RPMI7951 (cell line): ENCODE data around the gene OTUD3. TPM values are rescaled to one million over a fixed set of nuclear protein-coding genes. Genes with fewer than 3 reads are reported as not detected.
A peak's percentile ranks its signal among the peaks of the same experiment; 100 is the strongest.
"Not testable (repeated sequence)": the region's sequence is repeated elsewhere in the genome, so short reads cannot be mapped to it uniquely, and the experiment has no call there.

ENCODE experiments used
- DNase-seq: peaks from one replicate; pipeline ENCODE4 v3.0.0-alpha.2; 2012; ENCODE audit warnings: low read depth
- total RNA-seq: library from RNA; depleted of rRNA; stranded (reverse); fragments of >200 nt; shearing (Covaris generic); gene quantifications from 2 replicates; pipeline ENCODE4 v1.2.3, GENCODE V29; 2014; rRNA removed

OTUD3 gene, protein sequence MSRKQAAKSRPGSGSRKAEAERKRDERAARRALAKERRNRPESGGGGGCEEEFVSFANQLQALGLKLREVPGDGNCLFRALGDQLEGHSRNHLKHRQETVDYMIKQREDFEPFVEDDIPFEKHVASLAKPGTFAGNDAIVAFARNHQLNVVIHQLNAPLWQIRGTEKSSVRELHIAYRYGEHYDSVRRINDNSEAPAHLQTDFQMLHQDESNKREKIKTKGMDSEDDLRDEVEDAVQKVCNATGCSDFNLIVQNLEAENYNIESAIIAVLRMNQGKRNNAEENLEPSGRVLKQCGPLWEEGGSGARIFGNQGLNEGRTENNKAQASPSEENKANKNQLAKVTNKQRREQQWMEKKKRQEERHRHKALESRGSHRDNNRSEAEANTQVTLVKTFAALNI
- 3.1 and 4.3 TPM in 2 replicates for total RNA-seq

DNA sequence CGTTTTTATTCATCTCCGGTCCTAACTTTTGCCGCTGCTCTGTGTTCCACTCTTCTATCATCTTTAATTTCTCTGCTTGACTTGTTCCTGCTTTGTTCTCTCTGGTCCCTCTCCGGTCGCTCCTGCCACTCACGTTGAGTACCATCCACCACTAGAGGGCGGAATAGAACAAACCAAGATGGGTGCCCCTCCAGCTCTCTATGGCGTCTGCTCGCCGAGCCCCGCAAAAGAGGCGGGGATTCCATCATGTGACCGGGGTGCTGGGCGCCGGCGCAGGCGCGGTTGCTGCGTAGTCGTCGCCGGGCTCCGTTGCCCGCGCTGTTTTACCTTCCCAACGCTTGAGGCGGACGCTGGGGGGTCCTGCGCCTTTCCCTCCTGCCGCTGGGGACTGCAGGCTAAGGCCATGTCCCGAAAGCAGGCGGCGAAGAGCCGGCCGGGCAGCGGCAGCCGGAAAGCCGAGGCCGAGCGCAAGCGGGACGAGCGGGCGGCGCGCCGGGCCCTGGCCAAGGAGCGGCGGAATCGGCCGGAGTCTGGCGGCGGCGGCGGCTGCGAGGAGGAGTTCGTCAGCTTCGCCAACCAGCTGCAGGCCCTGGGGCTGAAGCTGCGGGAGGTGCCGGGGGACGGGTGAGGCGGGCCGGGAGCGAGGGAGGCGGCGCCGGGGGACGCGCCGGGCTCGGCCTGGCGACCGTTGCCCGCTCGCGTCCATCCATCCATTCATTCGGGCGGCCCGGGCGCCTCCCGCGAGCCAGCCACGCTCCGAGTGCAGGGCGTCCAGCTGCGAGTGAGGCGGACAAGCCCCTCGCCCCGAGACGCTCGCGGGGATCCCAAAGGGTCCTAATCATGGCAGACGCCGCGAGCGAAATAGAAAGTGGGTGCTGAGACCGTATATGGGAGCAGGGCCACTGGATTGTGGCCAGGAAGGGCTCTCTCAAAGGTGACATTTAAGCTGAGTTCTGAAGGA is at the start of gene OTUD3:
TSS of gene OTUD3 (plus strand) at position 285 of the 961 bp plus-strand sequence. CDS start at position 404, 119 bp downstream.
- peak; percentile 96 for DNase-seq

DNA sequence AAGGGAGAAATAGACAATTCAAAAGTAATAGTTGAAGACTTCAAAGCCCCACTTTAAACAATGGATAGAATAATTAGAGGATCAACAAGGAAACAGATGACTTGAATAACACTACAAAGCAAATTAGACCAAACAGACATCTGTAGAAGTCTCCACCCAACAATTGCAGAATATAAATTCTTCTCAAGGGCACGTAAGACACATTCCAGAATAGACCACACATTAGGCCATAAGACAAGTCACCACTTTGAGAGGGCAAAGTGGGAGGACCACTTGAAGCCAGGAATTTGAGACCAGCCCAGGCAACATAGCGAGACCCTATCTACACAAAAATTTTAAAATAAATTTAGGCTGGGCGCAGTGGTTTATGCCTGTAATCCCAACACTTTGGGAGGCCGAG is 46.6 kb upstream of the OTUD3 start:
- no peak for DNase-seq

DNA sequence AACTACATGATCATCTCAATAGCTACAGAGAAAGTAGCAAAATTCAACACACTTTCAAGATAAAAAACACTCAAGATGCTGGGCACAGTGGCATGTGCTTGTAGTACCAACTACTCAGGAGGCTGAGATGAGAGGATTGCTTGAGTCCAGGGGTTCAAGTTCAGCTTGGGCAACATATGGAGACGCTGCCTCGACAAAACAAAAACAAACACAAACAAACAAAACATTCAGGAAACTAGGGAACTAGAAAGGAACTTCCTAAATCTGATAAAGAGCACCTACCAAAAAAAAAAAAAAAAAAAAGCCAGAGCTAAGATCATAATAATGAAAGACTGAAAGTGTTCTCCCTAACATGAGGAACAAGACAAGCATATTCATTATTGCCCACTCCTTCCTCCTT is 44.3 kb upstream of the OTUD3 start:
- no peak for DNase-seq

DNA sequence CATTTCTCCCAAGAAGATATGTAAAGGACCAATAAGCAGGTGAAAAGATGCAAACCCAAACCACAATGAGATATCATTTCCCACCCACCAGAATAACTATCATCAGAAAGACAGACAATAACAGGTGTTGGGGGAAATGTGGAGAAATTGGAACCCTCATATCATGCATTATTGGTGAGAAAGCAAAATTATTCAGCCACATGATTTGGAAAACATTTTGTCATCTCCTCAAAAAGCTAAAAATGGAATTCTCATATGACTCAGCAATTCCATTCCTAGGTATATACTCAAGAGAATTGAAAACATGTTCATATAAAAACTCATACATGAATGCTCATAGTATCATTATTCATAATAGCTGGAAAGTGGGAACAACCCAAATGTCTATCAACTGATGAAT is 42.0 kb upstream of the OTUD3 start:
- DNase-seq, result no peak

DNA sequence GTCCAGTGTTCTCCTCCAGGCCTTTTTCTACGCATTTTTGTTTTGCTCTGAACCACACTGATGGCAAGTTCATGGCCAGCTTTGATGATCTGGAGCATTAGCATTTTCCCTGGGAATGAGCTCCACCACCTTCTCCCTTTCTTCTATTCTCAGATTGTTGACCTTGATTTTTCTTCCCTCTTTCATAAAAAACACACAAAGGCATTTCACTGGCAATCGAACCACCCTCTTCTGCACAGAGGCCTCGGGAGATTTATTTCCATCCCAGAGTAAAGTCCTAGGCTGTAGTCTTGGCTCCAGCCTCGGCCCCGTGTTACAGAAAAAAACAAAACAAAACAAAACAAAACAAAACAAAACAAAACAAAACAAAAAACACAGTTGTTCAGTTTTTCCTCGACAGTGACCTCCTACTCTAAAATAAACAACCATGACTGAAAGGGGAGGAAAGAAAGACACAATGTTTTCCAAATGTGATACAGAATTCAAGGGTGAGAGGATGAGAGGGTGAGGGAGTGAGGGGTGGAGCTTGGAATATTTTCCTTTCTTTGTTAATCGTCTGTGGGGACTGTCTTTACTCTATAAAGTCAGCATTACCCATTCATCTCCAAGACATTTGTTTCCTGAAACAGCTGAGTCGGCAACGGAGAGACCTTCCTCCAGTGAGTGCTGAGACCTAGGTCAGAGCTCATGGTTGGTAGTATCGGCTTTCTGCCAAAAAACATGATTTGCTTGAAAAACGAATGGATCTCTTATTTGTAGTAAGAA is 37.3 kb upstream of the OTUD3 start:
- no peak for DNase-seq

DNA sequence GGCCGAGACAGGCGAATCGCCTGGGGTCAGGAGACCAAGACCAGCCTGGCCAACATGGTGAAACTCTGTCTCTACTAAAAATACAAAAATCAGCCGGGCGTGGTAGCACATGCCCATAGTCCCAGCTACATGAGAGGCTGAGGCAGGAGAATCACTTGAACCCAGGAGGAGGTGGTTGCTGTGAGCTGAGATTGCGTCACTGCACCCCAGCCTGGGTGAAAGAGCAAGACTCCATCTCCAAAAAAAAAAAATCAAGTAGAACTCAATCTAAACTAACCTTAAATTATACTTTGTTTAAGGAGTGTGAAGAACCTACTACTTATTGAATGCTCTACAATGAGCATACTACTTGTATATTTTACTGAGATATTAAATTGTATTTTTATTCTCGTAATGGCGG is 36.6 kb upstream of the OTUD3 start:
- no peak for DNase-seq

DNA sequence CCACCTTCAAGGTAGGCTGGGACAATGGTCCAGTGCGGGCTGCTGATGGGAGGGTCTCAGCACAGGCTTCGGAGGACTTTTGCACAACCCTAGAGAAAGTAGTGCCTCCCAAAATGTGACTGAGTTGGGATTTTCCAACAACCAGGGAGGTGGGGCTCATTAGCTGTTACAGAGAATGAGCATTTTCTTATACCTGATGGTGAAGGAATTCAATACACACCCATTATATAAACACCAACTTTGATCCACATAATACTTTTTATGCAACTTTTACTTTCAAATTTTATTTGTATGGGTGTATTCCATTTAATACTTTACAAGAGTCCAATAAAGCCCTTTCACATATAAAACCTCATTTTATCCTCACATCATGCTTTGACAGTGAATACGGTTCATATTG is 35.9 kb upstream of the OTUD3 start:
- no peak for DNase-seq

DNA sequence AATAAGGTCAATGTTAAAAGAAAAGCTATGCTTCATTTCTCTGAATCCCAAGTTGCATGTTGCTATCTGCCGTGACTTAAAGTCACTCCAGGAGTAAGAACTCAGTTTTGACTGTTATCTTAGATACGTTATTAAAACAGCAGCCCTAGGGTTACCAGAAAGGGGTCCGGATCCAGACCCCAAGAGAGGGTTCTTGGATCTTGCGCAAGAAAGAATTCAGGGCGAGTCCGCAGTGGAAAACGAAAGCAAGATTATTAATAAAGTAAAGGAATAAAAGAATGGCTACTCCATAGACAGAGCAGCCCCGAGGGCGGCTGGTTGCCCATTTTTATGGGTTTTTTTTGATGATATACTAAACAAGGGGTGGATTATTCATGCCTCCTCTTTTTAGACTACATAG is 34.9 kb upstream of the OTUD3 start:
- DNase-seq, result not testable (repeated sequence)

DNA sequence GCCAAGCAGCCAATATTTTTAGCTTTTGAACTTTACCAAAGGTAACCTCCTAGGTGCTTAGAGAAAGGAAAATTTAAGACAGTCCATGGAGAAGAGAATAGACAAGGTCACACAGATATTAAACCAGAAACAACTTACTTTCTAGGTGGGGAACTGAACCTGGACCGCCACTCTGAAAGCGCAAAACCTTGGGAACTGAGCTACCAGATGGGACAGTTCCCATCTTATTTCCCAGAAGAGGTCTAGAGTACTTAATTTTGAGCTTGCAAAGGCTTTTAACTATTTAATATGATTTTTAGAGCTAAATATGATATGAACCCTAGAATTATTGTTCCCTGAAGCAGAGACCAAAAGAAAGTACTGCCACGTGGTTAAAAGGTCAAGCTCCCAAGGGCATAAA is 32.9 kb upstream of the OTUD3 start:
- DNase-seq, result not testable (repeated sequence)

DNA sequence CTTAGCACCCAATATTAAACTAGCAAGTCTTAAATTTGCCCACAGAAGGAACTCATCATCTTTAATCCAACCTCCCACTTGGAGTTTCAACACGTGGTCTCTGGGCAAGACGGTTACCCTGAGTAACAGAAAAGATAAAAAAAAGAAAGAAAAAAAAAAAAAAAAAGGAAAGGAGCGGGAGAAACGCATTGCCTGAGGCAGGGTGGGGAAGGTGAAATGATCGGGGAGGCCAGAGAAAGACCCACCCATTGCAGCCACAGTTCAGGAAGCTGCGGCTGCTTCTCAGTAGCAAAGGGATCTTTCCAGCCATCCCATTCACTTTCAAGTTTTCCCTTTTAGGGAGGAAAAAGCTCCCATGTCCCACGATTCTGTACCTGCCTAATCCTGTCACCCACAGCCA is 32.0 kb upstream of the OTUD3 start:
- DNase-seq, result no peak

DNA sequence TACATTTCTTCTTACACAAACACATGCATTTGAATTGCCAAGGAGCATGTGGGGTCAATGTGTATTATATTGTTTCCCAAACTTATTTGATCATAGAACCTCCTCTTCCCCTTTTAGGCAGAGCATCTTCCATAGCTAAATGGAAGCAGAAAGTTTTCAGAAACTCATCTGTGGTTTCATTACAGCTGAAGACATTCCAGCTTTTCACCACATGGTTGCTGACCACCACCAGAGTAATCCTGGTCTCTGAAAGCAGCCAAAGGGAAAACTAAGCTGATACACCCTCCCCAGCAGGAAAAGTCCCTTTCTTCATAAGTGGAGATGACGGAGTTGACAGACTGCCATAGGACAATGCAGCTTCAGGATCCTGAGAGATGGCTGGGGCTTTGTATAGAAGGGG is 30.2 kb upstream of the OTUD3 start:
- no peak for DNase-seq

DNA sequence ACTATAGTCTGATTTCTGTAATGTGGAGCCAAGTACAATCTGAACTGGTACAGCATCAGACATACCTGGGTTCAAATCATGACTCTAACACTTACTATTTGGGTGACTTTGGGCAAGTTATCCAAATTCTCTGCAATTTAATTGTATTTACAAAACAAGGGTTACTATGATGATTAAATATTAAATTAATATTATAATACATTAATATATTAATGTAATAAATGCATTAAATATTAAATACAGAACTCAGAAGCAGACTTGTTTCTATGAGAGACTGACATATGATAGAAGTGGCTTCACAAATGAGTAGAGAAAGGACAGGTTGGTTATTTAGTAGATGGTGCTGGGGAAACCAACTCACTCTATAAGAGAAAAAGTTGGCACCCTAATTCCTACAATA is 27.3 kb upstream of the OTUD3 start:
- DNase-seq, result no peak

DNA sequence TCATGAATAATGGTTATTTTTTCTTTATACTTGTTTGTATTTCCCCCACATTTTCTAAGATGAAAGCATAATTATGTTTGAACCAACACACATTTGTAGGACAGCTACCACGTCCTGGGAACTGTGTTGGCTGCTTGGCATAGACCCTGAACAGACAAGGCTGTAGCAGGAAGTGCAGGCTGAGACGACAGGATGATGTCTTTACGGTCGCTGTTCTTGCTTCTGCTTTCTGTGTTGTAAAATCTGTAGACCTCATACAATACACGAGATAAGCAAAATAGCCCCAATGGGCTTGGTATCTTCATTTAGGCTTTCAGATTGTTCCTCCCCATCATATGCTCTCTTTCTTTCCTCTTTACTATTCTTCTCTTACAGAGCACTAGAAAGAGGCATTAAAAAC is 23.3 kb upstream of the OTUD3 start:
- no peak for DNase-seq

DNA sequence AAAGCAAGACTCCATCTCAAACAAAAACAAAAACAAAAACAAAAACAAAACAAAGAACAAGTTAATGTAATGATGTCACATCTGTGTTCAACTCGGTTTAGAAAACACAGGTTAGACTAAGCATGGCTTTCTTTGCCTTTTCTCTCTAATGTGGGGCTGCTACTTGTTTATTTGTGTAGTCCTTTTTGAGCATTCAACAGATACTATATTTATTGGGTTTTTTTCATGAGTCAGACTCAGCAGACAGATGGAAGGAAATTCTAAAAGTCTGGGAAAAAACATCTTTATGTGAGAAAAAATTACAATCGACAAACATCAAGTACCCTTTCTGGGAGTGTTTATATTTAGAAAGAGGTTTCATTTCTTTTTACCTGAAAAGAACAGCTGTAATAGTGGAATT is 22.3 kb upstream of the OTUD3 start:
- no peak for DNase-seq

DNA sequence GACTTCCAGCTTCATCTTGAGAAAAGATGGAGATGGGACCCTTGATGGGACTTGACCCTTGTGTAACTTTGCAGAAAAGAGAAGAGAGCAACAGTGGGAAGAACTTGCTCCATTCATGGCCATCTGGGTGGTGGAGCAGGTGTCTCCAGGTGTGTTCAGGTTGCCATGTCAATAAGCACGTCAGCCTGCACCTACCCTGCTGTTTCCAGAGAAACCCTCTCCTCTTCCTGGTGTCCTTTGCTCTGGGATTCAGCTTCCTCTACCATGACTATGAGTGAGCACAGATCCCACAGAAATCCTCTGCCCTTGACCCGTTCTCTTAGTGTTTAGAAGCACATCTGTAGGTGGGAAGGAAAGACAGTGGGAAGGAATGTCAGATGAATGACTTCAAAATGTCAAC is 21.8 kb upstream of the OTUD3 start:
- DNase-seq, result no peak

DNA sequence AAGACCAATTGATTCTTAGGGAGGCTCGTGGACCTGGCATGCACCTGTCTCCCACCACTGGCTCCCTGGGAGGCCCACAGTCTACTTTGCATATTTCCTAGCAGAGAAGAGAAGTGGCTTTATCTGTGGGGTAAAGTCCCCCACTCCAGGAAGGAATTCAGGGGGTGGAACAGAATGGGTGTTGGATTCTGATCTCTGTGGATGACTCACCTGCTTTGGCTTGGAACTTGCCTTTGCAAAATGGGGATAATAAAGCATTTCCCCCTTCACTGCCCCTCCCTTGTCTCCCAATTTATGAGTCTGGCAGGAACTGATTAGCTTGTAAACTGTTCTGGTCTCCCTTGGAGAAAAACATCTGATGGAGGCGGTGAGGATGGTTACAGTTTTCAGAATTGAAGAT is 21.2 kb upstream of the OTUD3 start:
- no peak for DNase-seq

DNA sequence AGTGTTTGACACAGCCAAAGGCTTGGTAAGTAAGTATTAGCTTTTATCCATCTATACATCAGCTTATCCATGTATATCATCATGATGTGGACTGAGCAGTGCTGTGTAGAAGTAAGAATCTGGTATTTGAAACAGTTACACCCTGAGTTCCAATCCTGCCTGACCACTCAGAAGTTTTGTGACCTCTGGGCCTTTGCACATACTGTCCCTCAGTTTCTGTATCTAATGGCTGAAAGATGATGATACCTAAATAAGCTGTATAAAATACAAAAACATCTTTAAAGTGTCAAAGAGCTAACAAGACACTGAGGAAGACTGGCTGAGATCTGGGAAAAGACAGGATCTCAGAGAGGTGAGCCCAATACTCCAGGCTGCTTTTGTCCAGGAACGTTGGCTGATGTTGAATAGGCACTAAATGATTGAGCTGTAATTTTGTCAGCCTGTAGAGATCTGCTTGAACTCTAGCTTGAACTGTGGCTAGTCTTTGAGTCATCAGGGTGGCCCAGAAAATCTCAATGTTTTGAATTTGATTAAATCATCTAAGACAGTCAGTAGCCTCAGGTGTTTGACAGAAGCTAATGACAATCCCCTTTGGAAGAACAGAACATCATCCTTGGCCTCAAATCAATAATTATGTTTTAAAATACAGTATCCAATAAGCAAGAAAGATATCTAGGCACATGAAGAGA is 20.2 kb upstream of the OTUD3 start:
- DNase-seq, result no peak

DNA sequence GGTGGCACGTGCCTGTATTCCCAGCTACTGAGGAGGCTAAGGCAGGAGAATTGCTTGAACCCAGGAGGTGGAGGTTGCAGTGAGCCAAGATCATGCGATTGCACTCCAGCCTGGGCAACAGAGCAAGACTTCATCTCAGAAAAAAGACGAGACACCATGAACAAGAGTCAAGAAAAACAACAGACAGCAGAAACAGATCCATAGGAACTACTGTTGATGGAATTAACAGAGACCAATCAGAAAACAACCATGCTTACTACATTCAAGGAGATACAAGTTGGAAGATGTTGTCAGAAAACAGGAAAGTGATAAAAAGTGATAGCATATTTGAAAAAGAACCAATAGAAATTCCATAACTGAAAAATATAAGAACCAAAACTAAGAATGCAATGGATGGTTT is 19.3 kb upstream of the OTUD3 start:
- no peak for DNase-seq

DNA sequence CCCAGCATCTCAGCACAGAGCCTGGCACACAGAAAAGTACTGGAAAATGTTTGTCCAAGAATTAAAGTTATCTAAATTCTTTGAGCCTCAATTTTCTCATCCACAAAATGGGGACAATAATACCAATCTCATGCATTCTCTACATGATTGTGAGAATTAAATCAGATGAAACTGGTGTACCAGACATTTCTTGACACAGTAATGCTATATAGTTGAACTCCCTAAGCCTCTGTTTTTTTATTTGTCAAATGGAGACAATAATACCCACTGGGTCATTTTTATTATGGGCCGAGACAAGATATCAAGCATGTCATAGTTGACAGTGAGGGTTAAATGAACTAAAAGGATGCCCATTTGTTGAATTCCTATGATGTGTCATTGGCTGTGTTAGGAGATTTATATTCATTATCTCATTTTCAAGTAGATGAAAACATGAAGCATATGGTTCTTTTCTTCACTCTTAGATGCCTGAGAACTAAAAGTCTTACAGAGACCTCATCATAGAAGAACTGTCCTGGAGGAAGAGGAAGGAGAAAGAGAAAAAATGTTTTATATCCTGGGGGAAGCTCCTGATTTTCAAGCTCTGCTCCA is 17.5 kb upstream of the OTUD3 start:
- DNase-seq, result no peak

DNA sequence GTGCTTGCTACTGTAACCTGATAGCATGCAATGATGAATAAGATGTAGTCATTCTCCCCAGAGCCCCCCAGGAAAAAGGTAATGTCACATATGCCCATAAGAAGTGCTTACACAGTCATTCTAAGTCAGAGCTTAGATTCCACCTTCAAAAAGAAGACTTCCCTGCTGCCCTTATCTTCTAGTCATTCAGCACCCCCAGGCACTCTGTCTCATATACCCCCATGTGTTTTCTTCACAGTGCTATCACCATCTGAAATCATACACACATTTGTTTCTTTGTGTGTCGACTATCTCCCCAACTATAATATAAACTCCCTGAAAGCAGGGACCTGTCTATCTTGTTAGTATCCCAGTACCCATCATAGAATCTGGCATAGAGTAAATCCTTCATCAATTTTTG is 16.2 kb upstream of the OTUD3 start:
- no peak for DNase-seq

DNA sequence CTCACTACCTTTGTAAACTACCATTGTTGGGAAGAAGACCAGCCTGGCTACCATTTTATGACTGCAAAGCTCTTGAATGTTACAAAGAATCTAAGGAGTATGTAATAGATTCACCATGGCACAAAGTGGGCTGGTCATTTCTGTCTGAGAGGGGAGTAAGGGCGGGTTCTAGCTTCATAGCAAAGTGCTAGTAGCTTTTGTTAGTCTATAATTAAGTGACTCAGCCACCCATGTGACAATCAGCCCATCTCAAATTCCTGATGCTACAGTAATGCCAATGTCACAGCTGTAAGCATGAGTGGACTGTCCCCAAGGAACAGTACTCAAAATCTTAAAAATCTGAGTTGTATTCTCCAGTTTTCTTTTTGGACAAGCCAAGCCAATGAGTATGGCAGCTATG is 15.4 kb upstream of the OTUD3 start:
- DNase-seq, result peak; percentile 57
